Endothelial cell of umbilical vein (primary cell): ENCODE results near the gene RNF150. TPM values are rescaled to one million over a fixed set of nuclear protein-coding genes. Genes with fewer than 3 reads are reported as not detected.

Experiments used
- BruUV-seq: library from RNA; stranded (reverse); fragments of 400-500 nt; replicated peaks from 2 replicates; lab custom pipeline; 2021; lab: Mats Ljungman, UMichigan
- CTCF ChIA-PET: fragments of 300-600, 350-600 bp; sonication (Branson Sonifier 250); formaldehyde crosslinking; loops from one replicate; lab custom pipeline; 2021; ENCODE audit warnings: antibody characterized with exemption, inconsistent platforms; lab: Charles Lee
- POLR2A ChIA-PET: fragments of 300-600, 350-600 bp; sonication (Branson Sonifier 250); formaldehyde crosslinking; loops from one replicate; lab custom pipeline; 2021; ENCODE audit warnings: antibody characterized with exemption, inconsistent platforms; lab: Charles Lee
- DNase-seq: peaks from one replicate; pipeline ENCODE4 v3.0.0-alpha.2; 2011; ENCODE audit warnings: low read depth, low spot score
- FAIRE-seq: peaks from 2 replicates; lab custom pipeline; 2011; peaks lifted over from hg19 to GRCh38; lab: Jason Lieb, UNC
- H2AFZ ChIP-seq: 2 replicates; pipeline ENCODE4 v1.6.0; 2012; ENCODE audit warnings: low read depth, low read length, control low read depth, inconsistent platforms
- H3K27ac ChIP-seq: 2 replicates; pipeline ENCODE4 v1.5.1; 2011; ENCODE audit warnings: low read depth, mild to moderate bottlenecking, control low read depth, low read length, moderate library complexity; ENCODE audit not compliant: insufficient read depth
- H3K27me3 ChIP-seq, 2 experiments: 2 replicates each; pipeline versions ENCODE4 v1.6.0 to v1.6.1; 2011; ENCODE audit warnings: low read length in 2 of 2, mixed read lengths in 1 of 2; ENCODE audit not compliant: control insufficient read depth in 2 of 2, insufficient read depth in 2 of 2
- H3K36me3 ChIP-seq, 2 experiments: 2 replicates in 1 of 2; 3 replicates in 1 of 2; pipeline ENCODE4 v1.5.1; 2011; ENCODE audit warnings: low read length in 2 of 2, mild to moderate bottlenecking in 1 of 2, moderate library complexity in 1 of 2; ENCODE audit not compliant: control insufficient read depth in 2 of 2, insufficient read depth in 2 of 2; ENCODE audit errors: extremely low read depth in 1 of 2
- H3K4me1 ChIP-seq: 3 replicates; pipeline ENCODE4 v1.5.1; 2011; ENCODE audit warnings: mild to moderate bottlenecking, low read length; ENCODE audit not compliant: control insufficient read depth, insufficient read depth; ENCODE audit errors: extremely low read depth
- H3K4me2 ChIP-seq: 2 replicates; pipeline ENCODE4 v1.6.1; 2011; ENCODE audit warnings: low read length, control low read depth, mixed read lengths; ENCODE audit not compliant: insufficient read depth
- H3K4me3 ChIP-seq, 3 experiments: fragments of 200-600 bp in 1 of 3; sonication (generic), shearing (Covaris generic) in 1 of 3; replicated peaks in 1 of 3; 2 replicates each; pipeline ENCODE4 v1.5.1; 2011 to 2016; ENCODE audit warnings: control low read depth in 3 of 3, low read length in 3 of 3, mild to moderate bottlenecking in 2 of 3, inconsistent platforms in 1 of 3, low read depth in 1 of 3, moderate library complexity in 1 of 3; ENCODE audit not compliant: insufficient read depth in 1 of 3
- H3K79me2 ChIP-seq: 2 replicates; pipeline ENCODE4 v1.6.0; 2012; ENCODE audit warnings: low read length, inconsistent platforms; ENCODE audit not compliant: control insufficient read depth, insufficient read depth
- H3K9ac ChIP-seq: replicated peaks from 2 replicates; pipeline ENCODE3; 2011; ENCODE audit warnings: low read length, control low read depth; ENCODE audit not compliant: insufficient read depth; ENCODE audit errors: extremely low read depth
- H3K9me1 ChIP-seq: replicated peaks from 3 replicates; pipeline ENCODE4 v1.6.0; 2011; ENCODE audit warnings: mild to moderate bottlenecking, low read length; ENCODE audit not compliant: control insufficient read depth, insufficient read depth; ENCODE audit errors: extremely low read depth
- H3K9me3 ChIP-seq: replicated peaks from 2 replicates; pipeline ENCODE4 v1.5.1; 2012; ENCODE audit warnings: low read length, inconsistent platforms; ENCODE audit not compliant: control insufficient read depth, insufficient read depth
- H4K20me1 ChIP-seq: replicated peaks from 2 replicates; pipeline ENCODE3; 2011; ENCODE audit warnings: mild to moderate bottlenecking, low read length; ENCODE audit not compliant: control insufficient read depth, insufficient read depth; ENCODE audit errors: extremely low read depth
- EZH2 ChIP-seq: IDR thresholded peaks from 2 replicates; pipeline ENCODE4 v1.6.1; 2012; ENCODE audit warnings: borderline replicate concordance, low read depth, mild to moderate bottlenecking, moderate library complexity, low read length, inconsistent platforms; ENCODE audit not compliant: severe bottlenecking
- FOS ChIP-seq: IDR thresholded peaks from 2 replicates; pipeline ENCODE4 v1.6.1; 2011; ENCODE audit warnings: mild to moderate bottlenecking, low read length, moderate library complexity, borderline replicate concordance; ENCODE audit not compliant: insufficient read depth
- GATA2 ChIP-seq: IDR thresholded peaks from 2 replicates; pipeline ENCODE4 v1.7.0; 2011; ENCODE audit warnings: low read depth, mild to moderate bottlenecking, moderate library complexity, mixed read lengths, low read length; ENCODE audit not compliant: insufficient read length, insufficient read depth
- JUN ChIP-seq: IDR thresholded peaks from 2 replicates; pipeline ENCODE4 v1.6.1; 2011; ENCODE audit warnings: borderline replicate concordance, low read depth; ENCODE audit not compliant: insufficient read length, insufficient read depth
- MYC ChIP-seq: IDR thresholded peaks from one replicate; pipeline ENCODE4 v1.6.1; 2011; ENCODE audit warnings: mild to moderate bottlenecking, low read depth, low read length
- POLR2A ChIP-seq: IDR thresholded peaks from 2 replicates; pipeline ENCODE4 v1.6.1; 2012; ENCODE audit warnings: low read depth, mild to moderate bottlenecking, control low read depth, low read length
- POLR2AphosphoS5 ChIP-seq: IDR thresholded peaks from 2 replicates; pipeline ENCODE4 v1.6.1; 2012; ENCODE audit warnings: low read depth, mild to moderate bottlenecking, control low read depth, low read length, moderate library complexity; ENCODE audit not compliant: insufficient read depth
- dilution Hi-C: fragments of 300-500 bp; cut with MboI; formaldehyde crosslinking; loops from one replicate; pipeline ENCODE4 v1.15.0; 2019; ENCODE audit warnings: low sequenced_read_pairs; ENCODE audit not compliant: extremely low pct_ligation_motif_present
- intact Hi-C: fragments of 100-400 bp; cut with micrococcal nuclease; formaldehyde crosslinking; loops from one replicate; pipeline ENCODE4 v1.10.0; 2022
- polyA plus RNA-seq, 4 experiments: library from polyadenylated mRNA; depleted of rRNA in 3 of 4; stranded (reverse) in 3 of 4; unstranded in 1 of 4; fragments of >200 nt; gene quantifications; 2 replicates each; pipeline versions ENCODE4 v1.2.1 to v1.2.3, GENCODE V29; 2011 to 2012; ENCODE audit warnings: missing spikeins in 1 of 4
- total RNA-seq: library from RNA; stranded (reverse); gene quantifications from 2 replicates; pipeline ENCODE4 v1.2.3, GENCODE V29; 2021
- TF ChIP-seq, protein P1 (sequence below): IDR thresholded peaks from 2 replicates; pipeline ENCODE4 v1.6.1; 2011; ENCODE audit not compliant: insufficient read depth, insufficient read length
- TF ChIP-seq, protein P2 (sequence below), 2 donors: IDR thresholded peaks; 1 replicate in 1 of 2; 2 replicates in 1 of 2; pipeline ENCODE4 v1.5.1; 2011; ENCODE audit warnings: low read length in 2 of 2, mild to moderate bottlenecking in 2 of 2, moderate library complexity in 2 of 2, control low read depth in 1 of 2, inconsistent platforms in 1 of 2, low read depth in 1 of 2; ENCODE audit not compliant: insufficient read depth in 1 of 2; ENCODE audit errors: extremely low read depth in 1 of 2

Gene RNF150
- total and polyA plus RNA-seq, 2 donors (not counting 3 experiments of a cell fraction or from before 2014, with no cell fraction given): 0.33 to 0.35 TPM

DNA sequence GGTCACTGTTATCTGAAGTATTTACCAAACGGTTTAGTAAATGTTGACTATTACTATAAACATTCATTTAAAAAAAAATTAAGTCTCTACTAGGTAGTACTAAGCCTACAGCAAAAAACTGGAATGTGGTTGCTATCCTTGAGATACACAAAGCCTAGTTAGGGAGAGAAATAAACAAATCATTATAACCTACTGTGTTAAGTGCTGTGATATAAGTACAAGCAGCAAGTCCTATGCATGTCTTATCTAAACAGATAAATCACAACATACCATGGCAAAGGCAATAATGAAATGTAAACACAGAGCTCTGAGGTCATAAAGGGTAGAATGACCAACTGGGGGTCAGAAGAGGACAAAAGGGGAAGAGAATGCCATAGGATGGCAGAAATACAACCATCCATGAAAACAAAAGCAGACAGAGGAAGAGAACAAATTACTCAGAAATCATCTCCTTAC is 92.2 kb downstream of the RNF150 start:
- H3K9me3 ChIP-seq: no peaks in the 10 kb centered on the region
- DNase-seq (no peak), FAIRE-seq (no peak)
- ChIA-PET CTCF (no interaction called here), POLR2A (no interaction called here)
- H3K36me3 ChIP-seq: no peaks in the 10 kb centered on the region
- H3K27me3 ChIP-seq: no peaks in the 10 kb centered on the region
- no peak overlapping the region for H3K9ac ChIP-seq
- no peaks in the 10 kb centered on the region for H3K79me2 ChIP-seq
- H3K9me1 ChIP-seq: no peaks in the 10 kb centered on the region
- no peaks in the 10 kb centered on the region for H3K4me1 ChIP-seq
- dilution Hi-C loops: no loop called here
- BruUV-seq: no TSS peak
- H3K4me2 ChIP-seq: no peak overlapping the region
- intact Hi-C loops: no loop called here
- no peak overlapping the region for H3K4me3 ChIP-seq
- H4K20me1 ChIP-seq: no peaks in the 10 kb centered on the region
- TF ChIP-seq MYC: no peak
- TF ChIP-seq GATA2: no peak
- TF ChIP-seq FOS: no peak
- TF ChIP-seq, protein P1, sequence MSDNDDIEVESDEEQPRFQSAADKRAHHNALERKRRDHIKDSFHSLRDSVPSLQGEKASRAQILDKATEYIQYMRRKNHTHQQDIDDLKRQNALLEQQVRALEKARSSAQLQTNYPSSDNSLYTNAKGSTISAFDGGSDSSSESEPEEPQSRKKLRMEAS: no peak
- no peak for TF ChIP-seq EZH2
- no peak for TF ChIP-seq POLR2A
- TF ChIP-seq JUN: no peak
- TF ChIP-seq, protein P2, sequence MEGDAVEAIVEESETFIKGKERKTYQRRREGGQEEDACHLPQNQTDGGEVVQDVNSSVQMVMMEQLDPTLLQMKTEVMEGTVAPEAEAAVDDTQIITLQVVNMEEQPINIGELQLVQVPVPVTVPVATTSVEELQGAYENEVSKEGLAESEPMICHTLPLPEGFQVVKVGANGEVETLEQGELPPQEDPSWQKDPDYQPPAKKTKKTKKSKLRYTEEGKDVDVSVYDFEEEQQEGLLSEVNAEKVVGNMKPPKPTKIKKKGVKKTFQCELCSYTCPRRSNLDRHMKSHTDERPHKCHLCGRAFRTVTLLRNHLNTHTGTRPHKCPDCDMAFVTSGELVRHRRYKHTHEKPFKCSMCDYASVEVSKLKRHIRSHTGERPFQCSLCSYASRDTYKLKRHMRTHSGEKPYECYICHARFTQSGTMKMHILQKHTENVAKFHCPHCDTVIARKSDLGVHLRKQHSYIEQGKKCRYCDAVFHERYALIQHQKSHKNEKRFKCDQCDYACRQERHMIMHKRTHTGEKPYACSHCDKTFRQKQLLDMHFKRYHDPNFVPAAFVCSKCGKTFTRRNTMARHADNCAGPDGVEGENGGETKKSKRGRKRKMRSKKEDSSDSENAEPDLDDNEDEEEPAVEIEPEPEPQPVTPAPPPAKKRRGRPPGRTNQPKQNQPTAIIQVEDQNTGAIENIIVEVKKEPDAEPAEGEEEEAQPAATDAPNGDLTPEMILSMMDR (IDR thresholded peaks at IDR 0.05; ENCODE audit: extremely low read depth in 1 of 2, insufficient read depth in 1 of 2, low read depth in 1 of 2, low read length in 2 of 2): no peak
- no peak for TF ChIP-seq POLR2AphosphoS5
- no peak overlapping the region for H3K27ac ChIP-seq
- H2AFZ ChIP-seq: no peak overlapping the region
